ENCODE data around the gene SLC45A1.

SLC45A1 gene

DNA sequence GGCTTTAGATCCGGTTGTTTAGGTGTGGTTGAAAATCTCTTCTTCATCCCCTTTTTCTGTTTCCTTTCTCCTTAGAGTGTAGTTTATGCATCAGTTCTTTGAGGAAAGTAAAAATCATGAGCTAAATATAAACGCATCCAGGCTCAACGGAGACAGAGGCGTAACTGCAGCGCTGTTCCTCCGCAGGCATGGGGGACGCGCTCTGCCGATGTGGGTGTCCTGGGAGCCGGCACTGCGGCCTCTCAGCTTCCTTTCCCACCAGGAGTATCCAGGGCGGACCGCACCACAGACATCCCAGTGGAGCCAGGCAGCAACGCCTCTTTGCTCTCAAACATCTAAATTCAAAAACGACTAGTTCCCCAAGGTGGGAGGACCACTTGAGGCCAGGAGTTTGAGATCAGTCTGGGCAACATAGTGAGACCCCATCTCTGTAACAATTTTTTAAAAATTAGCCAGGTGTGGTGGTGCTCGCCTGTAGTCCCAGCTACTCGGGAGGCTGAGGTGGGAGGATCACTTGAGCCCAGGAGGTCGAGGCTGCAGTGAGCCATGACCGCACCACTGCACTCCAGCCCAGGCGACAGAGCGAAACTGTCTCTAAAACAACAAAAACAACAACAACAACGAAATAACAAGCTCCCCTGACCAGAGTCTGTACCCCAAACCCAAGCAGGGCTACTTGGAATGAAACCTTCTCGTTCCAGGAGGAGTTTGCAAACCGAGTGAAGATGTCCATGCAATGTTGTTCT lies 16.4 kb downstream of the SLC45A1 start:
- Histone ChIP-seq H3K4me1 (ENCODE audit: control insufficient read depth in 1 of 2, insufficient read depth in 2 of 2, low read length in 2 of 2) (no peaks in the 10 kb centered on the region), H3K36me3 (ENCODE audit: control insufficient read depth in 1 of 2, insufficient read depth in 2 of 2, low read length in 2 of 2) (no peaks in the 10 kb centered on the region), H3K9me3 (ENCODE audit: control insufficient read depth in 1 of 2, low read length in 2 of 2) (no peaks in the 10 kb centered on the region), H3K27me3 (ENCODE audit: control insufficient read depth in 1 of 2, insufficient read depth in 2 of 2, low read length in 2 of 2) (no peaks in the 10 kb centered on the region), H3K9ac (ENCODE audit: low read depth in 1 of 2, low read length in 2 of 2) (no peak overlapping the region), H3K4me3 (ENCODE audit: low read depth in 1 of 2, low read length in 2 of 2) (no peak overlapping the region), H3K27ac (ENCODE audit: low read depth, low read length) (no peak overlapping the region)

DNA sequence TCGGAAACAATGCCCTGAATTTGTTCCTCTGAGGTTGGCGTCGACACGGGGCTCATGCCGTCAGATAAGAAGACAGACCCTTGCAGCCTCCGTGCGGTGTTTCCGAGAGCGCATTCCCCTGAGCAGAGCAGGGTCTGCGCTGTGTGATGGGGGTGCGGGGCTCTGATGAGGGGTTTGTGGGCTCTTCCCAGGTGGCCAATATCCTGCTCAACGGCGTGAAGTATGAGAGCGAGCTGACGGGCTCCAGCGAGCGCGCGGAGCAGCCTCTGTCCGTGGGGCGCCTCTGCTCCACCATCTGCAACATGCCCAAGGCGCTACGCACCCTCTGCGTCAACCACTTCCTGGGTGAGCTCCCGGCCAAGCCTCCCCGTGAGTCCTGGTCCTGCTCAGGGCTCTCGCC lies 17.3 kb downstream of the SLC45A1 start:
- no peaks in the 10 kb centered on the region for H3K36me3 ChIP-seq (ENCODE audit: control insufficient read depth in 1 of 2, insufficient read depth in 2 of 2, low read length in 2 of 2)
- H3K9ac ChIP-seq (ENCODE audit: low read depth in 1 of 2, low read length in 2 of 2), result no peak overlapping the region
- H3K9me3 ChIP-seq (ENCODE audit: control insufficient read depth in 1 of 2, low read length in 2 of 2), result no peaks in the 10 kb centered on the region
- no peaks in the 10 kb centered on the region for H3K27me3 ChIP-seq (ENCODE audit: control insufficient read depth in 1 of 2, insufficient read depth in 2 of 2, low read length in 2 of 2)
- no peak overlapping the region for H3K27ac ChIP-seq (ENCODE audit: low read depth, low read length)
- H3K4me1 ChIP-seq (ENCODE audit: control insufficient read depth in 1 of 2, insufficient read depth in 2 of 2, low read length in 2 of 2), result no peaks in the 10 kb centered on the region
- H3K4me3 ChIP-seq (ENCODE audit: low read depth in 1 of 2, low read length in 2 of 2), result no peak overlapping the region

DNA sequence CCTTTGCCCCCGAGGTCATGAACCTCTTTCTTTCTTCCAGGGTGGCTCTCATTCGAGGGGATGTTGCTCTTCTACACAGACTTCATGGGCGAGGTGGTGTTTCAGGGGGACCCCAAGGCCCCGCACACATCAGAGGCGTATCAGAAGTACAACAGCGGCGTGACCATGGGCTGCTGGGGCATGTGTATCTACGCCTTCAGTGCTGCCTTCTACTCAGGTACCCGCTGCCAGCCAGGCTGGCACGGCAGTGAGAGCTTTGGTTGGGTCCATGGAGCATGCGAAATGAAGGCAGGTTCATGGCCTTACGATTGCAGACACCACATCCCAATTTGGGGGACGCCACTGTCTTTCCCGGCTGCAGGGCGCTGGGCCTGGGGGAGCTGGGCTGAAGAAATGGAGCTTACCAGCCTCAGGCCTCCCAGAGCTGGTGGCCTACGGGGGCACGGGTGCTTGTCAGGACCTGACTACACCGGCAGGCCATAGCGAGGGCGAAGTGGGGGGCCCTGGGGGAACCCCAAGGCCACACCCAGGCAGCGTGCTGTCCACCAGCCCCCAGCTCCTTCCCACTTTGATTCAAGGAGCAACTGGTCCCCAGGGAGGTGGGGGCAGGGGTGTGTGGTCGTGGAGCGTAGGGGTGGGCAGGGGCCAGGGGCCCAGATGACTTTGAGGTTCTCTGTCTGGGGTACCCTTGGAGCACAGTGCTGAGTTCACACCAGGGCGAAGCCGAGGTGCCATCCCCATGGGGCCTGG lies 20.0 kb downstream of the SLC45A1 start:
- no peaks in the 10 kb centered on the region for H3K36me3 ChIP-seq (ENCODE audit: control insufficient read depth in 1 of 2, insufficient read depth in 2 of 2, low read length in 2 of 2)
- H3K4me3 ChIP-seq (ENCODE audit: low read depth in 1 of 2, low read length in 2 of 2), result no peak overlapping the region
- H3K4me1 ChIP-seq (ENCODE audit: control insufficient read depth in 1 of 2, insufficient read depth in 2 of 2, low read length in 2 of 2), result no peaks in the 10 kb centered on the region
- H3K9me3 ChIP-seq (ENCODE audit: control insufficient read depth in 1 of 2, low read length in 2 of 2), result no peaks in the 10 kb centered on the region
- no peaks in the 10 kb centered on the region for H3K27me3 ChIP-seq (ENCODE audit: control insufficient read depth in 1 of 2, insufficient read depth in 2 of 2, low read length in 2 of 2)
- no peak overlapping the region for H3K9ac ChIP-seq (ENCODE audit: low read depth in 1 of 2, low read length in 2 of 2)
- H3K27ac ChIP-seq (ENCODE audit: low read depth, low read length), result no peak overlapping the region

DNA sequence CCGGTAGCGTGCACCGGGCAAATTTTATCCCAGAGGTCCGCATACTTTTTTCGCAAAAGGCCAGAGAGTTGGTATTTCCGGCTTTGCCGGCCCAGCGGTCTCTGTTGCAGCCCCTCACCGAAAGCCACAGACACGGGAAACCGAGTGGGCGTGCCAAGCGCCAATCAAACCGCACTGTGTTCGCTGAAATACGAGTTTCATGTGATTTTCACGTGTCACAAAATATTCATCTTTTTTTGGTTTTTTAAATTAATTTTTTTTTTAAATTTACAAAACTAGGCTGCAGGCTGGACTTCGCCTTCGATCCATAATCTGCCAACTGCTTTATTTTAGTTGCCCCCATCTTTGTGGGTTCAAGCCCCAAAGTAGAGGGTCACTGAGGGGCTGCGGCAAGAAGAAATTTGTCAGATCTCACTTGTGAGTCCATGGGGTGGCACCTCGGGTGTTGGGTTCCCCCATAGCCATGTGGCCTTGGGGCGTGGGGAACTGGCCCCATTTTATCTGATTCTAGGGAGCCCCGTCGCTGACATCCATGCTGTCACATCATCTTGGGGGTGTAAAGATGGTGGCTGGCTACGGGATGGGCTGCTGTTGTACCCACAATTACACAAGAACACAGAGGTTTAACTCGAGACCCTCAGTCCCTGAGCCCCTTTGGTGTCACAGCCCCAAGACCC lies 20.8 kb downstream of the SLC45A1 start:
- Histone ChIP-seq H3K4me1 (ENCODE audit: control insufficient read depth in 1 of 2, insufficient read depth in 2 of 2, low read length in 2 of 2) (no peaks in the 10 kb centered on the region), H3K27ac (ENCODE audit: low read depth, low read length) (no peak overlapping the region), H3K27me3 (ENCODE audit: control insufficient read depth in 1 of 2, insufficient read depth in 2 of 2, low read length in 2 of 2) (no peaks in the 10 kb centered on the region), H3K9me3 (ENCODE audit: control insufficient read depth in 1 of 2, low read length in 2 of 2) (no peaks in the 10 kb centered on the region), H3K4me3 (ENCODE audit: low read depth in 1 of 2, low read length in 2 of 2) (no peak overlapping the region), H3K9ac (ENCODE audit: low read depth in 1 of 2, low read length in 2 of 2) (no peak overlapping the region), H3K36me3 (ENCODE audit: control insufficient read depth in 1 of 2, insufficient read depth in 2 of 2, low read length in 2 of 2) (no peaks in the 10 kb centered on the region)

DNA sequence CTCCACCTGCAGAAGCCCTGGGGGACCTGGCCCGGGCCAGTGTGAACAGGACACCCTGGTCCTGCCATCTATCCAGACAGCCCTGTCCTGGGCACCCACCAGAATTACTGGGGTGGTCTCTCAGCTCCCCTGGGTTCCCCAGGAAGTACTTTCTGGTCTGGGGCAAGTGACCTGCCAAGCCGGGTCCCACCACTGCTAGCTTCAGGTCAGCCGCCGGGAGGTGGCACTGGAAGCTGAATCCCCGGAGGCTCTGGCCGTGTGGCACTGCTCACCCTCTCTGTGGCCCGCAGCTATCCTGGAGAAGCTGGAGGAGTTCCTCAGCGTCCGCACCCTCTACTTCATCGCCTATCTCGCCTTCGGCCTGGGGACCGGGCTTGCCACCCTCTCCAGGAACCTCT lies 21.3 kb downstream of the SLC45A1 start:
- Histone ChIP-seq H3K27me3 (ENCODE audit: control insufficient read depth in 1 of 2, insufficient read depth in 2 of 2, low read length in 2 of 2) (no peaks in the 10 kb centered on the region), H3K9ac (ENCODE audit: low read depth in 1 of 2, low read length in 2 of 2) (no peak overlapping the region), H3K9me3 (ENCODE audit: control insufficient read depth in 1 of 2, low read length in 2 of 2) (no peaks in the 10 kb centered on the region), H3K4me3 (ENCODE audit: low read depth in 1 of 2, low read length in 2 of 2) (no peak overlapping the region), H3K27ac (ENCODE audit: low read depth, low read length) (no peak overlapping the region), H3K36me3 (ENCODE audit: control insufficient read depth in 1 of 2, insufficient read depth in 2 of 2, low read length in 2 of 2) (no peaks in the 10 kb centered on the region), H3K4me1 (ENCODE audit: control insufficient read depth in 1 of 2, insufficient read depth in 2 of 2, low read length in 2 of 2) (no peaks in the 10 kb centered on the region)

DNA sequence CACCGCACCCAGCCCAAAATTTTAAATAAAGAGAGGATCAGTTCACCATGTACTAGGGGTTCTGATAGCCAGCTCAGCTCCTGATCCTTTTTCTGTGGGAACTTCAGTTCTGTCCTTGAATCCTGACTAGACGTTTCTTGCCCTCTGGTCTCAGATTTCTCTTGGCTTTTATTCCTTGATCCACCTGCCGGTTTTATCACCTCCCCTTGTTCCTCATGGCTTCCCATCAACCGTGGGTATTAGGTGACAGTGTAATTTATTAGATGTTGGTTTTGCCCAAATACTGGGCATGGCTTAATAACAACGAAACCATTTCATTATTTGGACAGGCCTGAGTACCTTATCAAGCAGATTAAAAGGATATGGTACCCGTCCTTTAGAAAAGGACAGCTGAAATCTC lies 22.5 kb downstream of the SLC45A1 start:
- Histone ChIP-seq H3K4me3 (ENCODE audit: low read depth in 1 of 2, low read length in 2 of 2) (no peak overlapping the region), H3K4me1 (ENCODE audit: control insufficient read depth in 1 of 2, insufficient read depth in 2 of 2, low read length in 2 of 2) (no peaks in the 10 kb centered on the region), H3K27ac (ENCODE audit: low read depth, low read length) (no peak overlapping the region), H3K36me3 (ENCODE audit: control insufficient read depth in 1 of 2, insufficient read depth in 2 of 2, low read length in 2 of 2) (no peaks in the 10 kb centered on the region), H3K9ac (ENCODE audit: low read depth in 1 of 2, low read length in 2 of 2) (no peak overlapping the region), H3K27me3 (ENCODE audit: control insufficient read depth in 1 of 2, insufficient read depth in 2 of 2, low read length in 2 of 2) (no peaks in the 10 kb centered on the region), H3K9me3 (ENCODE audit: control insufficient read depth in 1 of 2, low read length in 2 of 2) (no peaks in the 10 kb centered on the region)

DNA sequence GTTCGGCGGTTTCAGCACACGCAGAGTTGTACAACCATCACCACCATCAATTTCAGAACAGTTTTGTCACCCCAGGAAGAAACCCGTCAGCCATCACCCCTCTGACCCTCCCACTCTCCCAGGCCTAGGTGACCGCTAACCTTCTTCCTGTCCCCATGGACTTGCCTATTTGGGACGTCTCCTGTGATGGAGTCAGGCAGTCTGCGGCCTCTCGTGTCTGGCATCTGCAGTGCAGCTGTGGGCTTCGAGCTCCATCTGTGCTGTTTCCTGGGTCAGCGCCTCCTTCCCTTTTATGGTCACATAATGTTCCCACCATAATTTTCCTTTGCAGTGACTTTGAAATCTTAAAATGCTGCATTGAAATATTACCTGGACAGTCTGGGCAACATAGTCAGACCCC lies 24.4 kb downstream of the SLC45A1 start:
- Histone ChIP-seq H3K9me3 (ENCODE audit: control insufficient read depth in 1 of 2, low read length in 2 of 2) (no peaks in the 10 kb centered on the region), H3K9ac (ENCODE audit: low read depth in 1 of 2, low read length in 2 of 2) (no peak overlapping the region), H3K27ac (ENCODE audit: low read depth, low read length) (no peak overlapping the region), H3K4me3 (ENCODE audit: low read depth in 1 of 2, low read length in 2 of 2) (no peak overlapping the region), H3K27me3 (ENCODE audit: control insufficient read depth in 1 of 2, insufficient read depth in 2 of 2, low read length in 2 of 2) (no peaks in the 10 kb centered on the region), H3K36me3 (ENCODE audit: control insufficient read depth in 1 of 2, insufficient read depth in 2 of 2, low read length in 2 of 2) (no peaks in the 10 kb centered on the region), H3K4me1 (ENCODE audit: control insufficient read depth in 1 of 2, insufficient read depth in 2 of 2, low read length in 2 of 2) (no peaks in the 10 kb centered on the region)

DNA sequence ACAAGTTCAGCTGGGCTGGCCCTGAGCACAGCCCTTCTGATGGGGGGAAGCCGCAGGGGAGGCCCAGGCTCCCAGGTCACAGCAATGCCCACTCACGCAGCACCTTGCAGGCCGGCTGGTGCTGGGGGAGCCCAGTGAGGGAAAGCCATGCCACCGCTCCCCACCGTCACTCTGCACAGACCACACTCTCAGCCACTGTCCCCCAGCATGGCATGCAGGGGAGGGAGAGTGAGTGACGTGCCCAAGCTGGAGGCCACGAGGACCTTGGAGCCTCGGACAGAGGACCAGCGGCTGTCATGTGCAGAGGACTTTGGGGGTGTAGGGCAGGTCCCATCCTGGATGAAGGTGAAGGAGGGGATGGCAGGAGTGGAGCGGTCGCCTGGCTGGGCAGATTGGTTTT lies 25.1 kb downstream of the SLC45A1 start:
- Histone ChIP-seq H3K27me3 (ENCODE audit: control insufficient read depth in 1 of 2, insufficient read depth in 2 of 2, low read length in 2 of 2) (no peaks in the 10 kb centered on the region), H3K9me3 (ENCODE audit: control insufficient read depth in 1 of 2, low read length in 2 of 2) (no peaks in the 10 kb centered on the region), H3K27ac (ENCODE audit: low read depth, low read length) (no peak overlapping the region), H3K36me3 (ENCODE audit: control insufficient read depth in 1 of 2, insufficient read depth in 2 of 2, low read length in 2 of 2) (no peaks in the 10 kb centered on the region), H3K4me3 (ENCODE audit: low read depth in 1 of 2, low read length in 2 of 2) (no peak overlapping the region), H3K4me1 (ENCODE audit: control insufficient read depth in 1 of 2, insufficient read depth in 2 of 2, low read length in 2 of 2) (no peaks in the 10 kb centered on the region), H3K9ac (ENCODE audit: low read depth in 1 of 2, low read length in 2 of 2) (no peak overlapping the region)

DNA sequence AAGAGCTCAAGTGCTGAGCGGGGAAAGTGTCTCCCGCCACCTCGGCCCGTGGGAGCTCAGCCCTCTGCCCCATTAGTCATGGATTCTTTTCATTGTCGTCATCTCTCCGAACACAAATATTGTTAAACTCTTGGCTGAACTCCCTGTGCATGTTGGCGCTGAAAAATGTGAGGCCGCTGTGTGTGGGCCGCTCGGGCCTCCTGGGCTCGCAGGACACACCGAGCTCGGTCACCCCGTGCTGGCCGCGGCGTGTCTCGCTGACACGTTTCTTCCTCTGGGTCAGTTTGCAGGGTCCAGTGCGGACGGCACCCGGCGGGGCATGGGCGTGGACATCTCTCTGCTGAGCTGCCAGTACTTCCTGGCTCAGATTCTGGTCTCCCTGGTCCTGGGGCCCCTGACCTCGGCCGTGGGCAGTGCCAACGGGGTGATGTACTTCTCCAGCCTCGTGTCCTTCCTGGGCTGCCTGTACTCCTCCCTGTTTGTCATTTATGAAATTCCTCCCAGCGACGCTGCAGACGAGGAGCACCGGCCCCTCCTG lies 25.6 kb downstream of the SLC45A1 start:
- H3K9ac ChIP-seq (ENCODE audit: low read depth in 1 of 2, low read length in 2 of 2), result no peak overlapping the region

DNA sequence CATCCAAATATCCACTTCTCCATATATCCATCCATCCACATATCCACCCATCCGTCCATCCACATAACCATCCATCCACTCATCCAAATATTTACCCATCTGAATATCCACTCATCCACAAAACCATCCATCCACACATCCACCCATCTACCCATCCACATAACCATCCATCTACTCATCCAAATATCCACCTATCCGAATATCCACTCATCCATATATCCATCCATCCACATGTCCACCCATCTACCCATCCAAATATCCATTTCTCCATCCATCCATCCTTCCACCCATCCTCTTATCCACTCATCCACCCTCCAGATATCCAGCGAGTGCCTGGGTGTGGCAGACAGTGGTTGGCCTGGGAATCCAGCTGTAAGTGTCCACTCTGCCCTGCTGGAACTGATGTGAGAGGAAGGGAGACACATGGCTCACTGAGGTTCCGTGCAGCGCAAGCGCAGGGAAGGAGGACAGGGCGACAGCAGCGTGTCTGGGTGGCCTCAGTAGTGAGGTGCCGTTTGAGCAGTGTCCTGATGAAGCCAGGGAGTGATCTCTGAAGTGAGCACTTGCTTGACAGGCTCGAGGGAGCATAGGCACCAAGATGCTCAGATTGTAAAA lies 27.1 kb downstream of the SLC45A1 start:
- Histone ChIP-seq H3K27me3 (ENCODE audit: control insufficient read depth in 1 of 2, insufficient read depth in 2 of 2, low read length in 2 of 2) (no peaks in the 10 kb centered on the region), H3K4me3 (ENCODE audit: low read depth in 1 of 2, low read length in 2 of 2) (no peak overlapping the region), H3K27ac (ENCODE audit: low read depth, low read length) (no peak overlapping the region), H3K9me3 (ENCODE audit: control insufficient read depth in 1 of 2, low read length in 2 of 2) (no peaks in the 10 kb centered on the region), H3K4me1 (ENCODE audit: control insufficient read depth in 1 of 2, insufficient read depth in 2 of 2, low read length in 2 of 2) (no peaks in the 10 kb centered on the region), H3K36me3 (ENCODE audit: control insufficient read depth in 1 of 2, insufficient read depth in 2 of 2, low read length in 2 of 2) (no peaks in the 10 kb centered on the region), H3K9ac (ENCODE audit: low read depth in 1 of 2, low read length in 2 of 2) (no peak overlapping the region)

More for the DNA sequence above, 25.6 kb downstream of the SLC45A1 start:
- H3K36me3 ChIP-seq (ENCODE audit: control insufficient read depth in 1 of 2, insufficient read depth in 2 of 2, low read length in 2 of 2), result no peaks in the 10 kb centered on the region
- H3K27ac ChIP-seq (ENCODE audit: low read depth, low read length), result peak overlapping the region; percentile 31
- H3K9me3 ChIP-seq (ENCODE audit: control insufficient read depth in 1 of 2, low read length in 2 of 2), result no peaks in the 10 kb centered on the region
- H3K4me3 ChIP-seq (ENCODE audit: low read depth in 1 of 2, low read length in 2 of 2), result no peak overlapping the region
- H3K4me1 ChIP-seq (ENCODE audit: control insufficient read depth in 1 of 2, insufficient read depth in 2 of 2, low read length in 2 of 2), result no peaks in the 10 kb centered on the region
- H3K27me3 ChIP-seq (ENCODE audit: control insufficient read depth in 1 of 2, insufficient read depth in 2 of 2, low read length in 2 of 2), result no peaks in the 10 kb centered on the region
